HepG2 (cell line): ENCODE results near the gene UCP2. TPM values are rescaled to one million over a fixed set of nuclear protein-coding genes. Genes with fewer than 3 reads are reported as not detected.

ENCODE experiments used
- ATAC-seq: fragments of 200-7000 bp; cut with Tn5 transposase; 3 replicates; pipeline ENCODE4 v1.9.1; 2020; ENCODE audit warnings: mild to moderate bottlenecking, moderate library complexity
- BruUV-seq: library from RNA; stranded (reverse); fragments of 400-500 nt; replicated peaks from 2 replicates; lab custom pipeline; 2021; lab: Mats Ljungman, UMichigan
- CTCF ChIA-PET: fragments of 300-600 bp; formaldehyde crosslinking; extraction: SDS; loops from one replicate; lab custom pipeline; 2021; ENCODE audit warnings: low total read pairs, inconsistent platforms, low intra/inter-chr PET ratio; lab: Yijun Ruan, JAX
- POLR2A ChIA-PET: fragments of 350-600 bp; sonication (Branson Sonifier 250); formaldehyde crosslinking; loops from one replicate; lab custom pipeline; 2020; ENCODE audit warnings: antibody characterized with exemption, inconsistent platforms; lab: Yijun Ruan, JAX
- DNase-seq: peaks from one replicate; pipeline ENCODE4 v3.0.0-alpha.2; 2015; ENCODE audit warnings: low spot score
- FAIRE-seq: peaks from 3 replicates; lab custom pipeline; 2011; peaks lifted over from hg19 to GRCh38; lab: Jason Lieb, UNC
- H2AFZ ChIP-seq: one replicate; pipeline ENCODE4 v1.6.1; 2011; ENCODE audit warnings: low read length, inconsistent platforms
- H3K27ac ChIP-seq: fragments of 300-600 bp; 3 replicates; pipeline ENCODE4 v1.8.0; 2011; ENCODE audit warnings: mixed run types, mild to moderate bottlenecking, mixed read lengths, low read length, inconsistent platforms; ENCODE audit not compliant: insufficient read depth; ENCODE audit errors: extremely low read length
- H3K27me3 ChIP-seq, 2 experiments: fragments of 200-600 bp in 1 of 2; 2 replicates in 1 of 2; 3 replicates in 1 of 2; pipeline versions ENCODE4 v1.6.0 to v1.8.0; 2011; ENCODE audit warnings: low read length in 2 of 2, mild to moderate bottlenecking in 2 of 2, moderate library complexity in 2 of 2, inconsistent platforms in 1 of 2; ENCODE audit not compliant: insufficient read depth in 2 of 2, control insufficient read depth in 1 of 2
- H3K36me3 ChIP-seq, 2 experiments: fragments of 200-600 bp in 1 of 2; replicated peaks in 1 of 2; 2 replicates in 1 of 2; 3 replicates in 1 of 2; pipeline versions ENCODE4 v1.5.1 to v1.8.0; 2011; ENCODE audit warnings: low read length in 2 of 2, inconsistent platforms in 1 of 2; ENCODE audit not compliant: insufficient read depth in 2 of 2, control insufficient read depth in 1 of 2
- H3K4me1 ChIP-seq: 2 replicates; pipeline ENCODE4 v1.5.1; 2012; ENCODE audit warnings: low read length, inconsistent platforms; ENCODE audit not compliant: insufficient read depth
- H3K4me2 ChIP-seq: 2 replicates; pipeline ENCODE4 v1.6.0; 2011; ENCODE audit warnings: low read depth, low read length, inconsistent platforms
- H3K4me3 ChIP-seq, 3 experiments: fragments of 200-600 bp in 1 of 3; sonication (generic), shearing (Covaris generic) in 1 of 3; replicated peaks in 1 of 3; 2 replicates each; pipeline ENCODE4 v1.5.1; 2011 to 2016; ENCODE audit warnings: low read length in 3 of 3, inconsistent platforms in 2 of 3, low read depth in 2 of 3, mild to moderate bottlenecking in 2 of 3, control low read depth in 1 of 3, mixed read lengths in 1 of 3; ENCODE audit not compliant: insufficient read depth in 1 of 3
- H3K79me2 ChIP-seq: one replicate; pipeline ENCODE4 v1.6.1; 2011; ENCODE audit warnings: low read length, inconsistent platforms; ENCODE audit not compliant: insufficient read depth
- H3K9ac ChIP-seq: 2 replicates; pipeline ENCODE4 v1.6.0; 2011; ENCODE audit warnings: mild to moderate bottlenecking, low read depth, low read length, inconsistent platforms; ENCODE audit not compliant: insufficient read depth
- H3K9me3 ChIP-seq: 2 replicates; pipeline ENCODE4 v1.5.1; 2012; ENCODE audit warnings: mild to moderate bottlenecking, low read length
- H4K20me1 ChIP-seq: 2 replicates; pipeline ENCODE4 v1.6.0; 2011; ENCODE audit warnings: inconsistent platforms, mild to moderate bottlenecking, low read length, moderate library complexity; ENCODE audit not compliant: insufficient read depth
- HIVEP1 ChIP-seq: sonication (generic); formaldehyde crosslinking; IDR thresholded peaks from 2 replicates; pipeline ENCODE4 v1.4.0; 2020; ENCODE audit warnings: mild to moderate bottlenecking, missing genetic modification reagents
- REPIN1 ChIP-seq: sonication (generic); formaldehyde crosslinking; IDR thresholded peaks from 2 replicates; pipeline ENCODE4 v1.8.0; 2022; ENCODE audit warnings: missing genetic modification reagents, low read depth, mild to moderate bottlenecking, borderline replicate concordance
- TBX2 ChIP-seq: sonication (generic); formaldehyde crosslinking; IDR thresholded peaks from 2 replicates; pipeline ENCODE4 v1.5.0; 2020; ENCODE audit warnings: missing genetic modification reagents, mild to moderate bottlenecking, borderline replicate concordance
- ZNF343 ChIP-seq: sonication (generic); formaldehyde crosslinking; IDR thresholded peaks from 2 replicates; pipeline ENCODE4 v1.4.0; 2020; ENCODE audit warnings: mild to moderate bottlenecking, missing genetic modification reagents
- ZNF567 ChIP-seq: sonication (generic); formaldehyde crosslinking; IDR thresholded peaks from 2 replicates; pipeline ENCODE4 v1.8.1; 2023; ENCODE audit warnings: mild to moderate bottlenecking, missing genetic modification reagents, borderline replicate concordance
- ZNF678 ChIP-seq: sonication (generic); formaldehyde crosslinking; IDR thresholded peaks from 2 replicates; pipeline ENCODE4 v1.4.0; 2020; ENCODE audit warnings: mild to moderate bottlenecking, missing genetic modification reagents
- ZNF879 ChIP-seq: sonication (generic); formaldehyde crosslinking; IDR thresholded peaks from 2 replicates; pipeline ENCODE4 v1.8.1; 2023; ENCODE audit warnings: missing genetic modification reagents
- WGBS: methylation state at CpG from one replicate; pipeline ENCODE4 v1.1.6; 2017; ENCODE audit warnings: low lambda C conversion rate; 5-methylcytosine and 5-hydroxymethylcytosine counted together
- in situ Hi-C: cut with HindIII; loops from 2 replicates; pipeline ENCODE4 v1.10.0; 2017; ENCODE audit warnings: low pct_unique_long_range_greater_than_20kb; ENCODE audit not compliant: extremely low pct_ligation_motif_present
- intact Hi-C: fragments of 100-400 bp; cut with micrococcal nuclease; formaldehyde crosslinking; loops from one replicate; pipeline ENCODE4 v1.10.0; 2022; ENCODE audit not compliant: unreplicated experiment
- polyA plus RNA-seq, 8 experiments: library from polyadenylated mRNA; depleted of rRNA in 3 of 8; stranded (reverse) in 7 of 8; unstranded in 1 of 8; fragments of >200 nt; fragmentation: Illumina TruSeq in 4 of 8; extraction: Trizol in 4 of 8; gene quantifications; 2 replicates each; pipeline versions ENCODE4 v1.2.1 to v1.2.3, GENCODE V29; 2011 to 2016; ENCODE audit warnings: low read depth in 4 of 8, missing spikeins in 1 of 8, mixed read lengths in 1 of 8; ENCODE audit not compliant: insufficient read depth in 1 of 8
- total RNA-seq, 5 experiments: library from RNA; depleted of rRNA; stranded (reverse); fragments of >200 nt; fragmentation: Illumina TruSeq; extraction: Trizol; gene quantifications; 2 replicates each; pipeline ENCODE4 v1.2.3, GENCODE V29; 2016; ENCODE audit warnings: low read depth in 1 of 5
- TF ChIP-seq, protein P1 (sequence below): sonication (generic); formaldehyde crosslinking; IDR thresholded peaks from 2 replicates; pipeline ENCODE4 v1.8.0; 2022; ENCODE audit warnings: missing genetic modification reagents, mild to moderate bottlenecking, moderate library complexity, borderline replicate concordance
- TF ChIP-seq, protein P2 (sequence below): sonication (generic); formaldehyde crosslinking; IDR thresholded peaks from 2 replicates; pipeline ENCODE4 v1.4.0; 2020; ENCODE audit warnings: missing genetic modification reagents
- TF ChIP-seq, protein P3 (sequence below): sonication (generic); formaldehyde crosslinking; IDR thresholded peaks from 2 replicates; pipeline ENCODE4 v1.5.1; 2020; ENCODE audit warnings: mild to moderate bottlenecking, missing genetic modification reagents, moderate library complexity

UCP2 gene
- total and polyA plus RNA-seq, 2 of the 13 experiments (the other 11 are each of a cell fraction or from before 2014, with no cell fraction given), result 2.7 to 3.2 TPM

DNA sequence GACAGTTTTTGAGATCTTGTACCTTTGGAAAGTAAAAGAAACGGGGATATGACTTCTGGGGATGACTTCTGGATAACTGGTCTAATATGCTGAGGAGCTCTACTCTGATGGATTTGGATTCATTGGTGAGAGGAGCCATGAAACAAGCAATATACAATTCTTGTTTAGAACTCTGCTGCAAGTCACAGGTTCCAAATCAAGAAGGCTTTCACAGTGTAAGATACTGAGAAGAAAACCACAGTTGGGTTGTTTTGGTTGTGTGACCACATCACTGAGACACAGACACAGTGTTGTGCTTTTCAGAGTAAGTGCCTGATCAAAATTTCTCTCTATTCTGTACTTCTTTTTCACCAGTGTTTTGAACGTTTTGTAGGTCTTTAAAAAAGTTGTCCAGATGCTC is 13.1 kb upstream of the UCP2 start:
- no peak overlapping the region for H3K9ac ChIP-seq
- in situ Hi-C loops, result no loop called here
- TF ChIP-seq REPIN1 (CRISPR knock-in tag), result no peak
- TF ChIP-seq ZNF678, result no peak
- no peak for TF ChIP-seq ZNF343 (CRISPR knock-in tag)
- TF ChIP-seq TBX2 (CRISPR knock-in tag), result no peak
- no peak for TF ChIP-seq HIVEP1 (CRISPR knock-in tag)
- DNase-seq, result no peak
- no peak overlapping the region for H2AFZ ChIP-seq
- intact Hi-C loops, result no loop called here
- ChIA-PET POLR2A (no interaction called here), CTCF (no interaction called here)
- H3K9me3 ChIP-seq, result no peaks in the 10 kb centered on the region
- peaks cover 9% of the 10 kb centered on the region; the same call in 1 of the 2 replicates for H3K4me1 ChIP-seq
- no peaks in the 10 kb centered on the region; a peak in 1 of 5 replicates for H3K27me3 ChIP-seq
- H3K4me3 ChIP-seq, result no peak overlapping the region
- no peaks in the 10 kb centered on the region for H3K79me2 ChIP-seq
- H3K27ac ChIP-seq, result no peak overlapping the region
- no peak overlapping the region for H3K4me2 ChIP-seq
- H4K20me1 ChIP-seq, result no peaks in the 10 kb centered on the region
- H3K36me3 ChIP-seq, result no peaks in the 10 kb centered on the region
- FAIRE-seq, result no peak
- no peak for ATAC-seq
- BruUV-seq, result no TSS peak
- WGBS, result 6% methylated on average over 2 of the region's 2 CpGs

DNA sequence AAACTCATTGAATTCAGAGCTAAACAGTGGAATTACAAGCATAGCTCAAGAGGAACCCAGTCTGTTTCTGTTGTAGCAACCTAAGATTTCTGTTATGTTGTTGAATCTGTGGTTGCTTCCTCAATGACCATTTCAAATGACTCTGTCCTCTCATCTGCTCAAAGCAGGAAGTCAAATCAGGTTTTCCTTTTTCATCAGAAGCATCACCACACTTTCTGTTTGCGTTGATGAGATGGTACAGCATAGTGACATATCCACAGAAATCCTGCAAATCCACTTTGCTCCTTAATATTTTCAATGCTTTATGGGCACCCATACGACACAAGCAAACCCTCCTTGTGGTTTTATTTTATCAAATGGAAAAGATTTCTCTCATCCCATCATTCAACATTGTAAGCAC is 12.6 kb upstream of the UCP2 start:
- FAIRE-seq, result no peak
- H4K20me1 ChIP-seq, result no peaks in the 10 kb centered on the region
- H3K4me3 ChIP-seq, result no peak overlapping the region
- H3K4me2 ChIP-seq, result no peak overlapping the region
- BruUV-seq, result no TSS peak
- H2AFZ ChIP-seq, result no peak overlapping the region
- H3K27ac ChIP-seq, result no peak overlapping the region
- ATAC-seq, result no peak
- peaks cover 10% of the 10 kb centered on the region; the same call in 1 of the 2 replicates for H3K4me1 ChIP-seq
- H3K9ac ChIP-seq, result no peak overlapping the region
- H3K36me3 ChIP-seq, result no peaks in the 10 kb centered on the region
- H3K9me3 ChIP-seq, result no peaks in the 10 kb centered on the region
- ChIA-PET POLR2A (no interaction called here), CTCF (no interaction called here)
- DNase-seq, result no peak
- WGBS, result 45% methylated on average over 2 of the region's 2 CpGs
- intact Hi-C loops, result no loop called here
- in situ Hi-C loops, result no loop called here
- no peaks in the 10 kb centered on the region for H3K79me2 ChIP-seq
- no peaks in the 10 kb centered on the region; a peak in 1 of 5 replicates for H3K27me3 ChIP-seq
- TF ChIP-seq, protein P1, sequence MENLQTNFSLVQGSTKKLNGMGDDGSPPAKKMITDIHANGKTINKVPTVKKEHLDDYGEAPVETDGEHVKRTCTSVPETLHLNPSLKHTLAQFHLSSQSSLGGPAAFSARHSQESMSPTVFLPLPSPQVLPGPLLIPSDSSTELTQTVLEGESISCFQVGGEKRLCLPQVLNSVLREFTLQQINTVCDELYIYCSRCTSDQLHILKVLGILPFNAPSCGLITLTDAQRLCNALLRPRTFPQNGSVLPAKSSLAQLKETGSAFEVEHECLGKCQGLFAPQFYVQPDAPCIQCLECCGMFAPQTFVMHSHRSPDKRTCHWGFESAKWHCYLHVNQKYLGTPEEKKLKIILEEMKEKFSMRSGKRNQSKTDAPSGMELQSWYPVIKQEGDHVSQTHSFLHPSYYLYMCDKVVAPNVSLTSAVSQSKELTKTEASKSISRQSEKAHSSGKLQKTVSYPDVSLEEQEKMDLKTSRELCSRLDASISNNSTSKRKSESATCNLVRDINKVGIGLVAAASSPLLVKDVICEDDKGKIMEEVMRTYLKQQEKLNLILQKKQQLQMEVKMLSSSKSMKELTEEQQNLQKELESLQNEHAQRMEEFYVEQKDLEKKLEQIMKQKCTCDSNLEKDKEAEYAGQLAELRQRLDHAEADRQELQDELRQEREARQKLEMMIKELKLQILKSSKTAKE (CRISPR knock-in tag), result no peak
- no peak for TF ChIP-seq ZNF879 (CRISPR knock-in tag)
- TF ChIP-seq, protein P2, sequence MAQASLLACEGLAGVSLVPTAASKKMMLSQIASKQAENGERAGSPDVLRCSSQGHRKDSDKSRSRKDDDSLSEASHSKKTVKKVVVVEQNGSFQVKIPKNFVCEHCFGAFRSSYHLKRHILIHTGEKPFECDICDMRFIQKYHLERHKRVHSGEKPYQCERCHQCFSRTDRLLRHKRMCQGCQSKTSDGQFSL (CRISPR knock-in tag), result no peak
- no peak for TF ChIP-seq ZNF567 (CRISPR knock-in tag)
- TF ChIP-seq, protein P3, sequence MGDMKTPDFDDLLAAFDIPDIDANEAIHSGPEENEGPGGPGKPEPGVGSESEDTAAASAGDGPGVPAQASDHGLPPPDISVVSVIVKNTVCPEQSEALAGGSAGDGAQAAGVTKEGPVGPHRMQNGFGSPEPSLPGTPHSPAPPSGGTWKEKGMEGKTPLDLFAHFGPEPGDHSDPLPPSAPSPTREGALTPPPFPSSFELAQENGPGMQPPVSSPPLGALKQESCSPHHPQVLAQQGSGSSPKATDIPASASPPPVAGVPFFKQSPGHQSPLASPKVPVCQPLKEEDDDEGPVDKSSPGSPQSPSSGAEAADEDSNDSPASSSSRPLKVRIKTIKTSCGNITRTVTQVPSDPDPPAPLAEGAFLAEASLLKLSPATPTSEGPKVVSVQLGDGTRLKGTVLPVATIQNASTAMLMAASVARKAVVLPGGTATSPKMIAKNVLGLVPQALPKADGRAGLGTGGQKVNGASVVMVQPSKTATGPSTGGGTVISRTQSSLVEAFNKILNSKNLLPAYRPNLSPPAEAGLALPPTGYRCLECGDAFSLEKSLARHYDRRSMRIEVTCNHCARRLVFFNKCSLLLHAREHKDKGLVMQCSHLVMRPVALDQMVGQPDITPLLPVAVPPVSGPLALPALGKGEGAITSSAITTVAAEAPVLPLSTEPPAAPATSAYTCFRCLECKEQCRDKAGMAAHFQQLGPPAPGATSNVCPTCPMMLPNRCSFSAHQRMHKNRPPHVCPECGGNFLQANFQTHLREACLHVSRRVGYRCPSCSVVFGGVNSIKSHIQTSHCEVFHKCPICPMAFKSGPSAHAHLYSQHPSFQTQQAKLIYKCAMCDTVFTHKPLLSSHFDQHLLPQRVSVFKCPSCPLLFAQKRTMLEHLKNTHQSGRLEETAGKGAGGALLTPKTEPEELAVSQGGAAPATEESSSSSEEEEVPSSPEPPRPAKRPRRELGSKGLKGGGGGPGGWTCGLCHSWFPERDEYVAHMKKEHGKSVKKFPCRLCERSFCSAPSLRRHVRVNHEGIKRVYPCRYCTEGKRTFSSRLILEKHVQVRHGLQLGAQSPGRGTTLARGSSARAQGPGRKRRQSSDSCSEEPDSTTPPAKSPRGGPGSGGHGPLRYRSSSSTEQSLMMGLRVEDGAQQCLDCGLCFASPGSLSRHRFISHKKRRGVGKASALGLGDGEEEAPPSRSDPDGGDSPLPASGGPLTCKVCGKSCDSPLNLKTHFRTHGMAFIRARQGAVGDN (CRISPR knock-in tag), result no peak
